ENCODE results near the gene TRAK2.

DNA sequence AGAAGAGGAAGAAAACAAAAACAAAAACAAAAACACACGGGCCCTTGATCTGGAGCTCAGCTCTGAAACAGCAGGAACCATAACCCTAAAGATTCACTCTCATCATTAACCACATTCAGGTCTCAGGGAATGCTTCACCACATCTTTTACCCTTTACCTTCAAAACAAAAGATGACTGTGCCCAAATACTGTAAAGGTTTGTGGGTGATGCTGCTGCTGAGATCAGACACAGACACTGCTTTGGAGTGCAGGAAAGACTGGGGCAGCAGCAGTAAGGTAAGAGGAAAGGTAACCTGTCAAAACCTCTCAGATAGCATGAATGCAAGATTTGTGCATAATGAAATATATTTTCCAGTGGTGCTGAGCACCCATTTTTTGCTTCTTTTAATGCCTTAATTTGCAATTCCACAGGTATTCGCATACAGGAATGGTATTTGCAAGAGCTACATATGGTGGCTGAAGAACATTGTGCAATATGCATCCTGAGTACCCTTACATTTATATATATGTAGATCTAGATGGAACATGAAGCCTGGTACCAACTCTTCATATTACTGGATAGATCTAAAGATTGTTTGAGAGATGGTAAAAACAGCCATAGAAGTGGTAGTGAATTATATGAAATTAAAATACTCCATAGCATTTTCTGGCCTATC is 90.1 kb downstream of the TRAK2 start:
- TF ChIP-seq CREB1 (CRISPR knock-in tag; IDR thresholded peaks at IDR 0.05; ENCODE audit: low read depth) (no peak), POLR2AphosphoS5 (IDR thresholded peaks at IDR 0.05; ENCODE audit: low read depth) (no peak), REST (IDR thresholded peaks at IDR 0.05; ENCODE audit: unreplicated experiment) (no peak)
- TF ChIP-seq, protein P1, sequence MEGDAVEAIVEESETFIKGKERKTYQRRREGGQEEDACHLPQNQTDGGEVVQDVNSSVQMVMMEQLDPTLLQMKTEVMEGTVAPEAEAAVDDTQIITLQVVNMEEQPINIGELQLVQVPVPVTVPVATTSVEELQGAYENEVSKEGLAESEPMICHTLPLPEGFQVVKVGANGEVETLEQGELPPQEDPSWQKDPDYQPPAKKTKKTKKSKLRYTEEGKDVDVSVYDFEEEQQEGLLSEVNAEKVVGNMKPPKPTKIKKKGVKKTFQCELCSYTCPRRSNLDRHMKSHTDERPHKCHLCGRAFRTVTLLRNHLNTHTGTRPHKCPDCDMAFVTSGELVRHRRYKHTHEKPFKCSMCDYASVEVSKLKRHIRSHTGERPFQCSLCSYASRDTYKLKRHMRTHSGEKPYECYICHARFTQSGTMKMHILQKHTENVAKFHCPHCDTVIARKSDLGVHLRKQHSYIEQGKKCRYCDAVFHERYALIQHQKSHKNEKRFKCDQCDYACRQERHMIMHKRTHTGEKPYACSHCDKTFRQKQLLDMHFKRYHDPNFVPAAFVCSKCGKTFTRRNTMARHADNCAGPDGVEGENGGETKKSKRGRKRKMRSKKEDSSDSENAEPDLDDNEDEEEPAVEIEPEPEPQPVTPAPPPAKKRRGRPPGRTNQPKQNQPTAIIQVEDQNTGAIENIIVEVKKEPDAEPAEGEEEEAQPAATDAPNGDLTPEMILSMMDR (conservative IDR thresholded peaks at IDR 0.05; ENCODE audit: low read depth in 2 of 2): no peak

Data from GM23338 (cell line).